ENCODE measurements around the gene PALD1. TPM values are rescaled to one million over a fixed set of nuclear protein-coding genes. Genes with fewer than 3 reads are reported as not detected.
A peak's percentile ranks its signal among the peaks of the same experiment; 100 is the strongest.

The PALD1 gene
- total RNA-seq, 1 donor from 2014 or later, result not detected

- FAIRE-seq (no peak), DNase-seq (ENCODE audit: low read depth) (peak; percentile 63)
- Histone ChIP-seq H3K36me3 (ENCODE audit: control insufficient read depth, insufficient read depth, low read length) (no peaks in the 10 kb centered on the region), H3K4me3 (ENCODE audit: low read depth, low read length) (no peak overlapping the region), H3K27me3 (ENCODE audit: control insufficient read depth, insufficient read depth, low read length) (peaks cover 29% of the 10 kb centered on the region)
- no peak for TF ChIP-seq CTCF (IDR thresholded peaks at IDR 0.05; ENCODE audit: insufficient read depth, low read length, severe bottlenecking)
These were observed 36.1 kb upstream of the PALD1 start for GRCh38 chr10:70442332-70442988.

- H3K27me3 ChIP-seq (ENCODE audit: control insufficient read depth, insufficient read depth, low read length), result peaks cover 20% of the 10 kb centered on the region
- H3K36me3 ChIP-seq (ENCODE audit: control insufficient read depth, insufficient read depth, low read length), result no peaks in the 10 kb centered on the region
- no peak overlapping the region for H3K4me3 ChIP-seq (ENCODE audit: low read depth, low read length)
- no peak for DNase-seq (ENCODE audit: low read depth)
- FAIRE-seq, result no peak
- TF ChIP-seq CTCF (IDR thresholded peaks at IDR 0.05; ENCODE audit: insufficient read depth, low read length, severe bottlenecking), result no peak
These were observed 33.8 kb upstream of the PALD1 start for GRCh38 chr10:70444744-70445143.

GRCh38 chr10:70445718-70446657 is 32.6 kb upstream of the PALD1 start:
- FAIRE-seq, result no peak
- no peak for TF ChIP-seq CTCF (IDR thresholded peaks at IDR 0.05; ENCODE audit: insufficient read depth, low read length, severe bottlenecking)

GRCh38 chr10:70448236-70448635 is 30.3 kb upstream of the PALD1 start:
- FAIRE-seq (no peak), DNase-seq (ENCODE audit: low read depth) (no peak)
- no peak overlapping the region for H3K4me3 ChIP-seq (ENCODE audit: low read depth, low read length)
- H3K36me3 ChIP-seq (ENCODE audit: control insufficient read depth, insufficient read depth, low read length), result no peaks in the 10 kb centered on the region
- H3K27me3 ChIP-seq (ENCODE audit: control insufficient read depth, insufficient read depth, low read length), result peaks cover 7% of the 10 kb centered on the region
- TF ChIP-seq CTCF (IDR thresholded peaks at IDR 0.05; ENCODE audit: insufficient read depth, low read length, severe bottlenecking), result no peak

More at GRCh38 chr10:70445718-70446657, 32.6 kb upstream of the PALD1 start:
- H3K36me3 ChIP-seq (ENCODE audit: control insufficient read depth, insufficient read depth, low read length), result no peaks in the 10 kb centered on the region
- H3K27me3 ChIP-seq (ENCODE audit: control insufficient read depth, insufficient read depth, low read length), result peaks cover 13% of the 10 kb centered on the region
- no peak overlapping the region for H3K4me3 ChIP-seq (ENCODE audit: low read depth, low read length)
- DNase-seq (ENCODE audit: low read depth), result no peak

GRCh38 chr10:70455213-70455630 is 23.3 kb upstream of the PALD1 start:
- no peak for TF ChIP-seq CTCF (IDR thresholded peaks at IDR 0.05; ENCODE audit: insufficient read depth, low read length, severe bottlenecking)
- Histone ChIP-seq H3K4me3 (ENCODE audit: low read depth, low read length) (no peak overlapping the region), H3K36me3 (ENCODE audit: control insufficient read depth, insufficient read depth, low read length) (no peaks in the 10 kb centered on the region), H3K27me3 (ENCODE audit: control insufficient read depth, insufficient read depth, low read length) (peaks cover 25% of the 10 kb centered on the region)
- DNase-seq (ENCODE audit: low read depth), result no peak
- no peak for FAIRE-seq

Measured in bronchial epithelial cell (primary cell).